ENCODE results near the gene TIMELESS.
"Not testable (repeated sequence)": the region's sequence is repeated elsewhere in the genome, so short reads cannot be mapped to it uniquely, and the experiment has no call there.

- not testable (repeated sequence) for TF ChIP-seq CTCF (conservative IDR thresholded peaks at IDR 0.05; ENCODE audit: low read length); EZH2phosphoT487 (IDR thresholded peaks at IDR 0.05; ENCODE audit: borderline replicate concordance, low read depth, low read length)
Observed at GRCh38 chr12:56498126-56498902, 49.1 kb upstream of the TIMELESS start.

All from OCI-LY7 (cell line).